Cardiac muscle cell (in vitro differentiated cells and primary cell): ENCODE results near the gene DEFB112. TPM values are rescaled to one million over a fixed set of nuclear protein-coding genes. Genes with fewer than 3 reads are reported as not detected.

Source experiments
- DNase-seq, 2 donors: peaks; one replicate each; pipeline versions ENCODE4 v3.0.0 to v3.0.0-alpha.2; 2010 to 2017; ENCODE audit warnings: low read depth in 1 of 2, low spot score in 1 of 2
- H3K27ac ChIP-seq: fragments of 200-600 bp; sonication (generic); 2 replicates; pipeline ENCODE4 v1.5.1; 2016
- H3K27me3 ChIP-seq: fragments of 200-600 bp; sonication (generic); 2 replicates; pipeline ENCODE4 v1.6.0; 2016; ENCODE audit warnings: control low read depth
- H3K36me3 ChIP-seq: fragments of 200-600 bp; sonication (generic); 2 replicates; pipeline ENCODE4 v1.5.1; 2016; ENCODE audit warnings: control low read depth
- H3K4me1 ChIP-seq: fragments of 200-600 bp; sonication (generic); 2 replicates; pipeline ENCODE4 v1.8.1; 2017; ENCODE audit warnings: low read depth, mild to moderate bottlenecking, mixed run types
- H3K4me3 ChIP-seq: fragments of 200-600 bp; sonication (generic); 2 replicates; pipeline ENCODE4 v1.5.1; 2016; ENCODE audit warnings: mild to moderate bottlenecking
- H3K9me3 ChIP-seq: fragments of 200-600 bp; sonication (generic); 2 replicates; pipeline ENCODE4 v1.5.1; 2017; ENCODE audit warnings: low read depth, mild to moderate bottlenecking, control low read depth
- CTCF ChIP-seq: IDR thresholded peaks from 2 replicates; pipeline ENCODE4 v1.5.1; 2012; ENCODE audit warnings: low read depth, mild to moderate bottlenecking, low read length
- polyA plus RNA-seq: library from polyadenylated mRNA; unstranded; fragments of >200 nt; fragmentation: Nextera tagmentation; extraction: Ambion mirVana; gene quantifications from 2 replicates; pipeline ENCODE4 v1.2.1, GENCODE V29; 2016
- total RNA-seq: library from RNA; depleted of rRNA; stranded (reverse); fragments of >200 nt; gene quantifications from 2 replicates; pipeline ENCODE4 v1.2.3, GENCODE V29; 2016

Gene DEFB112
- total RNA-seq (not detected in 2 replicates), polyA plus RNA-seq (not detected in 2 replicates)

- Histone ChIP-seq H3K36me3 (no peaks in the 10 kb centered on the region), H3K27ac (no peak within 1 kb of the TSS), H3K27me3 (no peaks in the 10 kb centered on the region), H3K9me3 (no peaks in the 10 kb centered on the region), H3K4me3 (no peak within 1 kb of the TSS), H3K4me1 (peaks cover 5% of the 10 kb centered on the region)
- DNase-seq, result no peak
- TF ChIP-seq CTCF, result no peak
Measured at GRCh38 chr6:50049829-50050228, at the start of gene DEFB112. Gene DEFB112 (minus strand): TSS chr6:50049929. CDS start chr6:50049869, 60 bp downstream.

GRCh38 chr6:50098641-50098993, 48.9 kb upstream of the DEFB112 start:
- Histone ChIP-seq H3K27me3 (no peaks in the 10 kb centered on the region), H3K27ac (no peak overlapping the region), H3K4me1 (no peaks in the 10 kb centered on the region), H3K9me3 (no peaks in the 10 kb centered on the region), H3K4me3 (no peak overlapping the region), H3K36me3 (no peaks in the 10 kb centered on the region)
- no peak for DNase-seq
- TF ChIP-seq CTCF, result no peak

GRCh38 chr6:50097966-50098640, 48.4 kb upstream of the DEFB112 start:
- no peak overlapping the region for H3K27ac ChIP-seq
- DNase-seq, result no peak

GRCh38 chr6:50096296-50096695, 46.6 kb upstream of the DEFB112 start:
- no peak for TF ChIP-seq CTCF

More at GRCh38 chr6:50097966-50098640, 48.4 kb upstream of the DEFB112 start:
- no peaks in the 10 kb centered on the region for H3K27me3 ChIP-seq
- no peaks in the 10 kb centered on the region for H3K4me1 ChIP-seq
- H3K36me3 ChIP-seq, result no peaks in the 10 kb centered on the region
- H3K4me3 ChIP-seq, result no peak overlapping the region
- H3K9me3 ChIP-seq, result no peaks in the 10 kb centered on the region
- TF ChIP-seq CTCF, result no peak

GRCh38 chr6:50093938-50094272, 44.2 kb upstream of the DEFB112 start:
- H3K36me3 ChIP-seq, result no peaks in the 10 kb centered on the region
- no peak for TF ChIP-seq CTCF
- no peaks in the 10 kb centered on the region for H3K27me3 ChIP-seq
- DNase-seq, result no peak
- H3K9me3 ChIP-seq, result no peaks in the 10 kb centered on the region
- no peak overlapping the region for H3K4me3 ChIP-seq
- no peak overlapping the region for H3K27ac ChIP-seq
- no peaks in the 10 kb centered on the region for H3K4me1 ChIP-seq

More at GRCh38 chr6:50096296-50096695, 46.6 kb upstream of the DEFB112 start:
- no peak for DNase-seq
- Histone ChIP-seq H3K27me3 (no peaks in the 10 kb centered on the region), H3K27ac (no peak overlapping the region), H3K9me3 (no peaks in the 10 kb centered on the region), H3K4me3 (no peak overlapping the region), H3K4me1 (no peaks in the 10 kb centered on the region), H3K36me3 (no peaks in the 10 kb centered on the region)
